Brain microvascular endothelial cell (primary cell): ENCODE results near the gene PPP1R10.

Experiments used
- DNase-seq: peaks from one replicate; pipeline ENCODE4 v3.0.0-alpha.2; 2020
- H3K27ac ChIP-seq: fragments of 250-450 bp; sonication (Bioruptor Pico); 2 replicates; pipeline ENCODE4 v1.5.1; 2020; ENCODE audit warnings: mild to moderate bottlenecking, moderate library complexity
- H3K27me3 ChIP-seq: fragments of 250-450 bp; sonication (Bioruptor Pico); replicated peaks from 2 replicates; pipeline ENCODE4 v1.5.1; 2020; ENCODE audit warnings: mild to moderate bottlenecking
- H3K36me3 ChIP-seq: fragments of 250-450 bp; sonication (Bioruptor Pico); replicated peaks from 2 replicates; pipeline ENCODE4 v1.5.1; 2020; ENCODE audit warnings: mild to moderate bottlenecking
- H3K4me3 ChIP-seq: 2 replicates; pipeline ENCODE4 v1.5.1; 2011; ENCODE audit warnings: low read depth, mild to moderate bottlenecking, control low read depth, low read length, moderate library complexity
- in situ Hi-C: cut with HindIII; loops from 2 replicates; pipeline ENCODE4 v1.10.0; 2017; ENCODE audit warnings: low sequenced_read_pairs, low pct_ligation_motif_present
- TF ChIP-seq, protein P1 (sequence below): IDR thresholded peaks from 2 replicates; pipeline ENCODE4 v1.5.1; 2011; ENCODE audit warnings: low read depth, mild to moderate bottlenecking, moderate library complexity, low read length, control low read depth, inconsistent platforms; ENCODE audit errors: missing control alignments

Gene PPP1R10

DNA sequence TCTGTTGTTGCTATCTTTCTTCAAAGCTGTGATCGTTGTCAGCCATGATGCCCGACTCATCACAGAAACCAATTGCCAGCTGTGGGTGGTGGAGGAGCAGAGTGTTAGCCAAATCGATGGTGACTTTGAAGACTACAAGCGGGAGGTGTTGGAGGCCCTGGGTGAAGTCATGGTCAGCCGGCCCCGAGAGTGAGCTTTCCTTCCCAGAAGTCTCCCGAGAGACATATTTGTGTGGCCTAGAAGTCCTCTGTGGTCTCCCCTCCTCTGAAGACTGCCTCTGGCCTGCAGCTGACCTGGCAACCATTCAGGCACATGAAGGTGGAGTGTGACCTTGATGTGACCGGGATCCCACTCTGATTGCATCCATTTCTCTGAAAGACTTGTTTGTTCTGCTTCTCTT lies 26.5 kb downstream of the PPP1R10 start:
- TF ChIP-seq, protein P1, sequence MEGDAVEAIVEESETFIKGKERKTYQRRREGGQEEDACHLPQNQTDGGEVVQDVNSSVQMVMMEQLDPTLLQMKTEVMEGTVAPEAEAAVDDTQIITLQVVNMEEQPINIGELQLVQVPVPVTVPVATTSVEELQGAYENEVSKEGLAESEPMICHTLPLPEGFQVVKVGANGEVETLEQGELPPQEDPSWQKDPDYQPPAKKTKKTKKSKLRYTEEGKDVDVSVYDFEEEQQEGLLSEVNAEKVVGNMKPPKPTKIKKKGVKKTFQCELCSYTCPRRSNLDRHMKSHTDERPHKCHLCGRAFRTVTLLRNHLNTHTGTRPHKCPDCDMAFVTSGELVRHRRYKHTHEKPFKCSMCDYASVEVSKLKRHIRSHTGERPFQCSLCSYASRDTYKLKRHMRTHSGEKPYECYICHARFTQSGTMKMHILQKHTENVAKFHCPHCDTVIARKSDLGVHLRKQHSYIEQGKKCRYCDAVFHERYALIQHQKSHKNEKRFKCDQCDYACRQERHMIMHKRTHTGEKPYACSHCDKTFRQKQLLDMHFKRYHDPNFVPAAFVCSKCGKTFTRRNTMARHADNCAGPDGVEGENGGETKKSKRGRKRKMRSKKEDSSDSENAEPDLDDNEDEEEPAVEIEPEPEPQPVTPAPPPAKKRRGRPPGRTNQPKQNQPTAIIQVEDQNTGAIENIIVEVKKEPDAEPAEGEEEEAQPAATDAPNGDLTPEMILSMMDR, result no peak
- DNase-seq, result no peak
- Histone ChIP-seq H3K4me3 (no peak overlapping the region), H3K36me3 (peaks cover 63% of the 10 kb centered on the region), H3K27me3 (no peaks in the 10 kb centered on the region), H3K27ac (peak overlapping the region; percentile 49)
- in situ Hi-C loops, result no loop called here

DNA sequence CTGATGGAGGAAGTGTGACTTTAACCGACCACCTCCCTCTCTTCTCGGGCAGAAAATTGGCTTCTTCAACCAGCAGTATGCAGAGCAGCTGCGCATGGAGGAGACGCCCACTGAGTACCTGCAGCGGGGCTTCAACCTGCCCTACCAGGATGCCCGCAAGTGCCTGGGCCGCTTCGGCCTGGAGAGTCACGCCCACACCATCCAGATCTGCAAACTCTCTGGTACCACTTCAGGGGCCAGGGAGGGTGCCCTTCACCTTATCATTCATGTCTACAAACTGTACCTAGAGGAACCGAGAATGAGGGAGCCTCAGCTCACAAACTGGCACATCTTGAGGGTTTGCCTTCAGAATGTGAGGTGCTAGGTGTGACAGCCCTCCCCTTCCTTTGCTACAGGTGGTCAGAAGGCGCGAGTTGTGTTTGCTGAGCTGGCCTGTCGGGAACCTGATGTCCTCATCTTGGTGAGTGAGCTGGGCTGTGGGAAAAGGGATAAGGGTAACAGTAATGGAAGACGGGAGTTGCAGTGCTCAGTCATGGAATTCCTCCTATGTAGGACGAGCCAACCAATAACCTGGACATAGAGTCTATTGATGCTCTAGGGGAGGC lies 27.2 kb downstream of the PPP1R10 start:
- TF ChIP-seq, protein P1, result no peak
- in situ Hi-C loops, result no loop called here
- Histone ChIP-seq H3K27me3 (no peaks in the 10 kb centered on the region), H3K27ac (no peak overlapping the region), H3K4me3 (no peak overlapping the region), H3K36me3 (peaks cover 69% of the 10 kb centered on the region)
- DNase-seq, result no peak

GRCh38 chr6:30583921-30584320 lies 33.1 kb downstream of the PPP1R10 start:
- Histone ChIP-seq H3K27ac (no peak overlapping the region), H3K4me3 (no peak overlapping the region), H3K36me3 (peaks cover 91% of the 10 kb centered on the region), H3K27me3 (no peaks in the 10 kb centered on the region)
- TF ChIP-seq, protein P1, result no peak
- DNase-seq, result no peak
- in situ Hi-C loops, result no loop called here

DNA sequence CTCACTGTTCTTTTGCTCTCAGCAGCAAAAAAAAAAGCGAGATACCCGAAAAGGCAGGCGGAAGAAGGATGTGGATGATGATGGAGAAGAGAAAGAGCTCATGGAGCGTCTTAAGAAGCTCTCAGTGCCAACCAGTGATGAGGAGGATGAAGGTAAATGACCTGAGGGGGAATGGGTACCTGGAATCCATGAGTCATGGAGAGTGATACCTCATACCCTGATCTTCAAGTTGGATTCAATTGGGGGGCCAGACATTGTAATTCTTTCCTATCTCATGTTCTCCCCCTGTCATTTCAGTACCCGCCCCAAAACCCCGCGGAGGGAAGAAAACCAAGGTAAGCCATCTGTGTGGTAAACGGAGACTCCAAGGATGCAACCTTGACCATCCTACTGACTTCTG lies 39.0 kb downstream of the PPP1R10 start:
- Histone ChIP-seq H3K36me3 (peaks cover 66% of the 10 kb centered on the region), H3K4me3 (no peak overlapping the region), H3K27me3 (no peaks in the 10 kb centered on the region), H3K27ac (no peak overlapping the region)
- TF ChIP-seq, protein P1, result no peak
- DNase-seq, result no peak
- in situ Hi-C loops, result no loop called here

- no peak for DNase-seq
- Histone ChIP-seq H3K27ac (no peak overlapping the region), H3K36me3 (peaks cover 22% of the 10 kb centered on the region), H3K4me3 (no peak overlapping the region), H3K27me3 (no peaks in the 10 kb centered on the region)
- TF ChIP-seq, protein P1, result no peak
- in situ Hi-C loops, result no loop called here
Measured at GRCh38 chr6:30573113-30573512, 43.9 kb downstream of the PPP1R10 start.

DNA sequence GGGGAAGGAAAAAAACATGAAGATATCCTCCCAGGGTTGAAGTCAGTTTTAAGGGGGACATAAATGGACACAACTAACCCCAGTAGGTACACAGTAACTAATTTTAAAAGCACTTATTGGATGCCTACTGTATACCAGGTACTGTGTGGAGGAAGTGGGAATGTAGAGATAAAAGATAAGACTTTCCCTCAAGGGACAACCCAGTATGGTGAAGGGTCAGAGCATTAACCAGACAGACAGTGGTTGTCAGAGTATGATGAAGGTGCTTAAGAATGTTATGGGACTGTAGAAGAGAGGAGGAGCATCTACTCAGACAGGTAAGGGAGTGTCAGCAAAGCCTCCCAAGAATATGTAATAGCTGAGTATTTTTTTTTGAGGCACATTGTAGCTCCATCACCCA lies 44.9 kb downstream of the PPP1R10 start:
- Histone ChIP-seq H3K27me3 (no peaks in the 10 kb centered on the region), H3K36me3 (peaks cover 12% of the 10 kb centered on the region), H3K4me3 (peak overlapping the region; percentile 96), H3K27ac (no peak overlapping the region)
- in situ Hi-C loops, result no loop called here
- TF ChIP-seq, protein P1, result no peak
- no peak for DNase-seq
